K562 (cell line): ENCODE measurements around the gene F11R. TPM values are rescaled to one million over a fixed set of nuclear protein-coding genes. Genes with fewer than 3 reads are reported as not detected.
A peak's percentile ranks its signal among the peaks of the same experiment; 100 is the strongest.

Experiments
- ATAC-seq: fragments of 200-7000 bp; cut with Tn5 transposase; 3 replicates; pipeline ENCODE4 v1.9.1; 2020; ENCODE audit warnings: moderate library complexity
- BruUV-seq: library from RNA; stranded (reverse); fragments of 400-500 nt; replicated peaks from 2 replicates; lab custom pipeline; 2021; lab: Mats Ljungman, UMichigan
- CTCF ChIA-PET: fragments of 300-600 bp; formaldehyde crosslinking; extraction: SDS; loops from one replicate; lab custom pipeline; 2021; ENCODE audit warnings: low intra/inter-chr PET ratio; lab: Yijun Ruan, JAX
- POLR2A ChIA-PET: fragments of 300-600, 350-650 bp; sonication (Branson Sonifier 250); formaldehyde crosslinking; extraction: SDS; loops from one replicate; lab custom pipeline; 2021; ENCODE audit warnings: antibody characterized with exemption, inconsistent platforms; lab: Yijun Ruan, JAX
- DNase-seq, 4 experiments: peaks; one replicate each; pipeline versions ENCODE4 v3.0.0 to v3.0.0-alpha.2; 2011 to 2018; ENCODE audit warnings: low spot score in 3 of 4, mixed read lengths in 3 of 4; ENCODE audit errors: extremely low read depth in 1 of 4
- FAIRE-seq: peaks from 2 replicates; lab custom pipeline; 2011; peaks lifted over from hg19 to GRCh38; lab: Jason Lieb, UNC
- H2AFZ ChIP-seq: 2 replicates; pipeline ENCODE4 v1.6.0; 2011; ENCODE audit warnings: low read depth, low read length, control low read depth, inconsistent platforms
- H3K27ac ChIP-seq: fragments of 200-600 bp; 3 replicates; pipeline ENCODE4 v1.8.0; 2011; ENCODE audit warnings: low read depth, mild to moderate bottlenecking, control low read depth, inconsistent platforms, low read length, moderate library complexity, mixed read lengths; ENCODE audit errors: extremely low read depth
- H3K27me3 ChIP-seq, 2 experiments: fragments of 300-600 bp in 1 of 2; 2 replicates in 1 of 2; 3 replicates in 1 of 2; pipeline versions ENCODE4 v1.6.0 to v1.8.0; 2011; ENCODE audit warnings: inconsistent platforms in 2 of 2, low read length in 2 of 2, mild to moderate bottlenecking in 1 of 2, mixed read lengths in 1 of 2, moderate library complexity in 1 of 2; ENCODE audit not compliant: control insufficient read depth in 2 of 2, insufficient read depth in 2 of 2
- H3K36me3 ChIP-seq: fragments of 300-600 bp; 3 replicates; pipeline ENCODE4 v1.8.0; 2011; ENCODE audit warnings: mild to moderate bottlenecking, low read length, inconsistent platforms; ENCODE audit not compliant: control insufficient read depth, insufficient read depth
- H3K4me1 ChIP-seq, 2 experiments: fragments of 200-600 bp in 1 of 2; replicated peaks in 1 of 2; 2 replicates in 1 of 2; 3 replicates in 1 of 2; pipeline versions ENCODE4 v1.5.1 to v1.8.0; 2011; ENCODE audit warnings: inconsistent platforms in 2 of 2, low read length in 2 of 2, mild to moderate bottlenecking in 1 of 2, mixed read lengths in 1 of 2, moderate library complexity in 1 of 2; ENCODE audit not compliant: control insufficient read depth in 2 of 2, insufficient read depth in 2 of 2
- H3K4me2 ChIP-seq: 2 replicates; pipeline ENCODE4 v1.6.1; 2011; ENCODE audit warnings: low read length, control low read depth, inconsistent platforms, mixed read lengths; ENCODE audit not compliant: insufficient read depth
- H3K4me3 ChIP-seq: fragments of 200-600 bp; sonication (generic), shearing (Covaris generic); 2 replicates; pipeline ENCODE4 v1.5.1; 2016; ENCODE audit warnings: control low read depth, inconsistent platforms
- H3K79me2 ChIP-seq: fragments of 200-600 bp; 3 replicates; pipeline ENCODE4 v1.8.0; 2011; ENCODE audit warnings: low read length, inconsistent platforms; ENCODE audit not compliant: control insufficient read depth, insufficient read depth
- H3K9ac ChIP-seq, 2 experiments: 2 replicates each; pipeline versions ENCODE4 v1.6.0 to v1.6.1; 2011; ENCODE audit warnings: low read depth in 2 of 2, low read length in 2 of 2, control low read depth in 1 of 2, inconsistent platforms in 1 of 2, mild to moderate bottlenecking in 1 of 2, mixed read lengths in 1 of 2; ENCODE audit not compliant: insufficient read depth in 1 of 2
- H3K9me1 ChIP-seq: one replicate; pipeline ENCODE4 v1.6.0; 2011; ENCODE audit warnings: inconsistent platforms, mild to moderate bottlenecking, low read length, moderate library complexity; ENCODE audit not compliant: control insufficient read depth, insufficient read depth
- H3K9me3 ChIP-seq: replicated peaks from 2 replicates; pipeline ENCODE4 v1.5.1; 2011; ENCODE audit warnings: low read depth, low read length, inconsistent platforms; ENCODE audit not compliant: control insufficient read depth, insufficient read depth
- H4K20me1 ChIP-seq: replicated peaks from 2 replicates; pipeline ENCODE4 v1.6.1; 2011; ENCODE audit warnings: low read length, inconsistent platforms, mixed read lengths; ENCODE audit not compliant: control insufficient read depth, insufficient read depth
- ARID2 ChIP-seq: fragments of 450-650 bp; IDR thresholded peaks from 2 replicates; pipeline ENCODE4 v1.6.1; 2017; ENCODE audit warnings: antibody characterized with exemption, mild to moderate bottlenecking
- BRD9 ChIP-seq: fragments of 450-650 bp; IDR thresholded peaks from 2 replicates; pipeline ENCODE4 v1.6.1; 2018; ENCODE audit warnings: low read depth; ENCODE audit not compliant: partially characterized antibody
- C11orf30 ChIP-seq: fragments of 450-650 bp; IDR thresholded peaks from 2 replicates; pipeline ENCODE4 v1.6.1; 2016; ENCODE audit warnings: low read depth, mild to moderate bottlenecking
- CREB5 ChIP-seq: fragments of 250-450 bp; sonication (Bioruptor Pico); IDR thresholded peaks from 2 replicates; pipeline ENCODE4 v1.5.0; 2020; ENCODE audit warnings: mild to moderate bottlenecking
- JUND ChIP-seq, 2 experiments: IDR thresholded peaks; 2 replicates in 1 of 2; 3 replicates in 1 of 2; pipeline ENCODE4 v1.6.1; 2011; ENCODE audit warnings: borderline replicate concordance in 2 of 2, low read depth in 2 of 2, low read length in 2 of 2, improper control_type of control experiment in 1 of 2, missing biosample characterization in 1 of 2, missing genetic modification characterization in 1 of 2, missing genetic modification reagents in 1 of 2
- KLF13 ChIP-seq: fragments of 450-650 bp; IDR thresholded peaks from 2 replicates; pipeline ENCODE4 v1.6.1; 2016; ENCODE audit warnings: missing genetic modification characterization, low read depth, mild to moderate bottlenecking, missing compliant biosample characterization, moderate library complexity, borderline replicate concordance
- RFX1 ChIP-seq: fragments of 450-650 bp; IDR thresholded peaks from 2 replicates; pipeline ENCODE4 v1.6.1; 2016; ENCODE audit warnings: mild to moderate bottlenecking, moderate library complexity
- SMARCA4 ChIP-seq: fragments of 450-650 bp; IDR thresholded peaks from 2 replicates; pipeline ENCODE4 v1.6.1; 2016
- SMARCE1 ChIP-seq: fragments of 450-650 bp; IDR thresholded peaks from 2 replicates; pipeline ENCODE4 v1.7.1; 2016; ENCODE audit warnings: mild to moderate bottlenecking
- THRA ChIP-seq: fragments of 450-650 bp; IDR thresholded peaks from 2 replicates; pipeline ENCODE4 v1.6.1; 2017; ENCODE audit warnings: mild to moderate bottlenecking, moderate library complexity
- in situ Hi-C: fragments of 300-500 bp; cut with MboI; formaldehyde crosslinking; loops from 4 replicates; pipeline ENCODE4 v1.15.0; 2018; ENCODE audit warnings: inconsistent platforms, mixed read lengths
- intact Hi-C: fragments of 100-400 bp; cut with micrococcal nuclease; formaldehyde crosslinking; loops from 2 replicates; pipeline ENCODE4 v1.14.2; 2022
- polyA plus RNA-seq, 8 experiments: library from polyadenylated mRNA; depleted of rRNA in 4 of 8; stranded (reverse) in 5 of 8; unstranded in 3 of 8; fragments of >200 nt; fragmentation: Nextera tagmentation in 2 of 8; fragmentation: Illumina TruSeq in 1 of 8; extraction: Ambion mirVana in 2 of 8; extraction: Trizol in 1 of 8; gene quantifications; 2 replicates each; pipeline versions ENCODE4 v1.2.1 to v1.2.3, GENCODE V29; 2011 to 2014; ENCODE audit warnings: inconsistent platforms in 1 of 8, missing spikeins in 1 of 8
- total RNA-seq, 7 experiments: library from RNA; depleted of rRNA in 6 of 7; stranded (reverse); fragments of >200 nt in 6 of 7; fragmentation: Illumina TruSeq in 2 of 7; extraction: Trizol in 2 of 7; gene quantifications; 2 replicates each; pipeline versions ENCODE4 v1.2.1 to v1.2.3, GENCODE V29; 2011 to 2021; ENCODE audit warnings: low replicate concordance in 1 of 7

F11R gene
- total and polyA plus RNA-seq, 9 of the 15 experiments (the other 6 are each of a cell fraction or from before 2014, with no cell fraction given) = 27.4 to 187 (median 52.5) TPM

GRCh38 chr1:161013131-161013487 lies 7.8 kb downstream of the F11R start:
- Histone ChIP-seq H3K4me1 (peaks cover 50 to 54% of the 10 kb centered on the region in 2 experiments), H3K9ac (peak overlapping the region; percentile 81 to 95; a peak in 3 of 4 replicates), H3K4me2 (peak overlapping the region; percentile 88), H2AFZ (peak overlapping the region; percentile 57), H3K36me3 (peaks cover 10% of the 10 kb centered on the region), H3K27ac (peak overlapping the region; percentile 100), H3K9me1 (peaks cover 3% of the 10 kb centered on the region), H3K9me3 (no peaks in the 10 kb centered on the region), H3K27me3 (no peaks in the 10 kb centered on the region), H3K4me3 (peak overlapping the region; percentile 32), H3K79me2 (peaks cover 87% of the 10 kb centered on the region), H4K20me1 (no peaks in the 10 kb centered on the region)
- intact Hi-C loops (no loop called here), in situ Hi-C loops (no loop called here)
- peak in 3 of 4 experiments; percentile 7 to 52 (median 34) for DNase-seq
- ATAC-seq = peak; percentile 25
- POLR2A ChIA-PET = interaction anchor here (0.6 to 2.6 kb wide), 7 partner anchors 9 to 140 kb away, joined by 3 to 18 read pairs (median 5); partner anchors contain the start of genes UFC1 and USF1
- CTCF ChIA-PET = no interaction called here
- BruUV-seq = TSS peak; percentile 25
- peak; percentile 19 for FAIRE-seq
- TF ChIP-seq C11orf30 (0 out of 2 replicates have a peak, but pooled peaks have one; percentile 6), CREB5 (no peak), BRD9 (peak; percentile 9), SMARCA4 (peak; percentile 37; the same call in 1 of the 2 replicates), SMARCE1 (no peak), KLF13 (tag) (no peak), THRA (0 out of 2 replicates have a peak, but pooled peaks have one; percentile 10), RFX1 (peak; percentile 33; the same call in 1 of the 2 replicates), ARID2 (0 out of 2 replicates have a peak, but pooled peaks have one; percentile 12), JUND (IDR thresholded peaks at IDR 0.05; ENCODE audit: borderline replicate concordance, low read depth, low read length) (0 out of 2 replicates have a peak, but pooled peaks have one; percentile 45), JUND (tag; IDR thresholded peaks at IDR 0.05; ENCODE audit: borderline replicate concordance, low read depth, low read length) (no peak)
